Keratinocyte (primary cell): Measurements from ENCODE around the gene ARSK.

Source experiments
- CTCF ChIP-seq, 3 experiments: IDR thresholded peaks in 1 of 3; conservative IDR thresholded peaks in 1 of 3; optimal IDR thresholded peaks in 1 of 3; 2 replicates in 2 of 3; 3 replicates in 1 of 3; pipeline versions ENCODE3 to v1.5.1; 2011; ENCODE audit warnings: low read length in 3 of 3, mild to moderate bottlenecking in 3 of 3, moderate library complexity in 2 of 3, control low read depth in 1 of 3, inconsistent platforms in 1 of 3; ENCODE audit not compliant: insufficient read depth in 2 of 3; ENCODE audit errors: extremely low read depth in 1 of 3
- EZH2 ChIP-seq: IDR thresholded peaks from one replicate; pipeline ENCODE4 v1.6.1; 2012; ENCODE audit warnings: inconsistent platforms, mild to moderate bottlenecking, low read length, moderate library complexity

- TF ChIP-seq CTCF (optimal IDR thresholded peaks at IDR 0.05 in 1 of 3, IDR thresholded peaks at IDR 0.05 in 1 of 3, conservative IDR thresholded peaks at IDR 0.05 in 1 of 3; ENCODE audit: extremely low read depth in 1 of 3, insufficient read depth in 2 of 3, low read length in 3 of 3) (no peak), EZH2 (no peak)
Measured at GRCh38 chr5:95626701-95627100, 71.8 kb downstream of the ARSK start.
